GM10266 (cell line): ENCODE results near the gene SPIC.
"Not testable (repeated sequence)": the region's sequence is repeated elsewhere in the genome, so short reads cannot be mapped to it uniquely, and the experiment has no call there.

Experiments
- DNase-seq: peaks from one replicate; pipeline ENCODE4 v3.0.0; 2012; ENCODE audit errors: extremely low spot score
- CTCF ChIP-seq: IDR thresholded peaks from 2 replicates; pipeline ENCODE4 v1.5.1; 2012; ENCODE audit warnings: mild to moderate bottlenecking, low read depth; ENCODE audit not compliant: control insufficient read depth, insufficient read depth; ENCODE audit errors: missing control alignments

Gene SPIC

GRCh38 chr12:101459642-101460346 lies 15.3 kb upstream of the SPIC start:
- no peak for DNase-seq
- TF ChIP-seq CTCF: no peak

- no peak for TF ChIP-seq CTCF
- no peak for DNase-seq
These were observed 6.2 kb upstream of the SPIC start for GRCh38 chr12:101468948-101469347.

- no peak for TF ChIP-seq CTCF
- DNase-seq: no peak
These were observed 4.2 kb upstream of the SPIC start for GRCh38 chr12:101470939-101471338.

- not testable (repeated sequence) for DNase-seq
These were observed 3.3 kb upstream of the SPIC start for GRCh38 chr12:101471878-101472277.

- no peak for TF ChIP-seq CTCF
- no peak for DNase-seq
These were observed 888 bp upstream of the SPIC start for GRCh38 chr12:101474248-101474647.

- TF ChIP-seq CTCF: no peak
- DNase-seq: no peak
These were observed 692 bp downstream of the SPIC start for GRCh38 chr12:101475751-101476305.

GRCh38 chr12:101480849-101481248 lies 5.7 kb downstream of the SPIC start:
- DNase-seq: no peak
- no peak for TF ChIP-seq CTCF
